Effector CD8-positive, alpha-beta T cell (primary cell): ENCODE measurements around the gene GNG13.
"Not testable (repeated sequence)": the region's sequence is repeated elsewhere in the genome, so short reads cannot be mapped to it uniquely, and the experiment has no call there.

ENCODE experiments used
- DNase-seq: peaks from one replicate; lab custom pipeline; 2025; lab: John Stamatoyannopoulos, UW

GNG13 gene

DNA sequence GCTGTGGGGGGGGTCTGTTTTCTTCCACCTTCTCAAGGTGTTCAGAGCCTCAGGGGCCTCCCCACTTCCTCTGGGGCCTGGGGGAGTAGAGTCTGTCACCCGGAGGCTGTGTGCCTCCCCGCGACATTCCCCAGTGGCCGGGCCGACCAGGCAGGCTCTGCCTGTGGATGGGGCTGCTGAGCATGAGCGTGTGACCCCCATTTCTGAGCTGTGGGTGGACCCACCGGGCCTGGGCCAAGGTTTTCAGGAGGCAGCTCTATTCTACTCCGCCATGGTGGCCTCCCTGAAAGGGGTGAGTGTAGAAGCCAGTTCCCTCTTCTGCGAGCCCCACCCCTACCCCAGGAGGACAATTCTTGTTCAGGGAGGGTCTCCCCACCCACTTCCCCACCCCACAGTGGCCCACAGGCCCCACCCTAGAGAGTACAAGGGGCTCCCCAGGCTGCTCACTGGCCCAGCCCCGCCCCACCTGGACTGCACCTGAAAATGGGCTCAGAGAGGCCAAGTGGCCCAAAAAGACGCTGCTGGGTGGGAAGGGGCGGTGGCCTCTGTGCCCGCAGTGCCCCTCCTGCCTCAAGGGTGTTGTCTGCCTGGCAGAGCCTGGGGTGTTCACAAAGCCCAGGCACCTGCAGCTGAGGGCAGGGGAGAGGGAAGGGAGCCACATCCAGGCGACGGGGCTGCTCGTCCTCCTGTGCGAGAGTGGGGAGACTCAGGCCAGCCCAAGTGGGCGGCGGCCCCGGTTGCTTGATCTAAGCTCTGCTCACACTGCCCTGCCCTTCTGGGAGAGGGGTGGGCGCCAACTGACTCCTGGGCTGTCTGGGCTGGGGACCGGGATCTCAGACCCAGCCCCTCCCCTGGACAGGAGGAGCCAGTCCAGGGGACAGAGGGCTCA lies 38.7 kb downstream of the GNG13 start:
- DNase-seq = no peak

DNA sequence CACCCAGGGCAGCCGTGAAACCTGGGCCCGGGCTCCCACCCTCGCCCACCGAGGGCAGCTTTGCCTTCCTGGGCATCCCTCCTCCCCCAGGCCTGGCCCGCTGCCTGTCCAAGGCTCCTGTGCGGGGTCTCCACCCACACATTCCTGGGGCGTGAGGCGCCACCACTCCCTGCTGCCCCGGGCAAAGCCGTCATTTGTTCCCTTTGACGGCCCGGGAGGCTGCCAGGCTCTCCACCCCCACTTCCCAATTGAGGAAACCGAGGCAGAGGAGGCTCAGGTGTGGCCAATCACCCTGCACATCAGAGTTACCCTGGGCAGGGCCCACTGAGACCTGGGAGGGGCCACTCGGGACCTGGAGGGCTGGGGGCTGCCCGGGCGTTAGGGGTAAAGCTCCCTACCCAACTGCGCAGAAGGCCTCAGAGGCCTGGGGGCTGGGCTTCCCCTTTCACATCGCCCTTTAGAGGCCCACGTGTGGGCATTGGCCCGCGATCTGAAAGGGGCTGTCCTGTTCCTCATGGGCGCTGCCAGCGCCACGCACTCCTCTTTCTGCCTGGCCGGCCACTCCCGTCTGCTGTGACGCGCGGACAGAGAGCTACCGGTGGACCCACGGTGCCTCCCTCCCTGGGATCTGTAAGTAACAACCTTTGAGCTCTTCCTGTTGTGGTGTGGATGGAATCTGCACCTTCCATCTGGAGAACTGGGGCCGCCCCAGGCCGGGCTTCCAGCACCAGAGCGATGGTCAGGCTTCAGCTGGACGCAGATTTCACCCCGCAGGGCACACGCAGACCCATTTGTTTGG lies 39.8 kb downstream of the GNG13 start, which contains the start of gene MSLN:
Gene MSLN (plus strand): TSS at position 190 of the 799 bp plus-strand sequence. CDS start 1,947 bp downstream, outside the sequence.
- no peak for DNase-seq

DNA sequence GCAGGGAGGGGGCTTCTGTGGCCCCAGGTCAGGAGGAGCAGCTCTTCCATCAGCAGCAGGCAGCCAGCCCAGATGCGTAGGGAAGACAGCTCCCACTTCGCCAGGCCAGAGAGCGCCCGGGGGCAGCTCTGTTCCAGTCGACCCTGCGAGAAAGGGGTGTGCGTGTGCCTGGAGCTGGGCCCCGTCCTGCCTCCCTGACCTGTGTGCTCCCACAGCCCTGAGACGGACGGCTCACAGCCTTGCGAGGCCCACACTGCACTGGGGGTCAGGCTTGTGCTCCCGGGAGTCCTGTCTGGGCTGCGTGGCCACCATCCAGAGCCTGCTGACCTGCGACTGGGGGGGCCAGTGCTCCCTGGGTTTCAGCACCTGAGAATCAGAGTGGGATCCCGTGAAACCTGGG lies 40.5 kb downstream of the GNG13 start:
- no peak for DNase-seq

DNA sequence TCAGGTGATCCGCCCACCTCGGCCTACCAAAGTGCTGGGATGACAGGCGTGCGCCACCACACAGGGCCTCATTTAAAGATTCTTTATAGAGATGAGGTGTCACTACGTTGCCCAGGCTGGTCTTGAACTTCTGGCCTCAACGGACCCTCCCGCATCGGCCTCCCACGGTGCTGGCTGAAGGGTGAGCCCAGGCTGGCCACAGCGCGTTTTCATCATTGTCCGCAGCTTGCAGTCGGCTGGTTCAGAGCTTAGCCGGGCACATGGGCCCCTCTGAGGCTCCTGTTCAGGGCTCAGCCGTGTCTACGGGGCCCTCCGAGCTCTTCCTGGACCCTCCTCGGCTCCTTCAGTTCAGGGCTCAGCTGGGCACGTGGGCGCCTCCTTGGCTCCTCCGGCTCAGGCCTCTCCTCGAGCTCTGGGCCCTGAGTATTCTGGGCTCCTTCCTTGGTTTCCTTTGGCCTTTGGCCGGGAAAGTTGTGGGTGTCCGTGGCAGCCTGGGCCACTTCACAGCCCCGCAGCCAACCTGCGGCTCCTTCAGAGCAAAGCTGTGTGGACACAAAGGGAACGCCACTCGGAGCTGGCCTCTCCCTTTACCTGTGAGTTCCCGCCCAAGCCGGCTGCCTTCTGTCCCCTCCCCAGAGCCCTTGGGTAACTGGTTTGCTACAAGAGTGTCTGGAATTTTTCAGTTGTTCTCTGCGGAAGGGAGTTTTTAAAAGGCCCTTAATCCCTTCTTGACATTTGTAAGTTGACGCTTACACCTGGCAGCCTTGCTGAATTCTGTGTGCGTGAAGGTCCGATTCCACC lies 41.2 kb downstream of the GNG13 start:
- no peak for DNase-seq

DNA sequence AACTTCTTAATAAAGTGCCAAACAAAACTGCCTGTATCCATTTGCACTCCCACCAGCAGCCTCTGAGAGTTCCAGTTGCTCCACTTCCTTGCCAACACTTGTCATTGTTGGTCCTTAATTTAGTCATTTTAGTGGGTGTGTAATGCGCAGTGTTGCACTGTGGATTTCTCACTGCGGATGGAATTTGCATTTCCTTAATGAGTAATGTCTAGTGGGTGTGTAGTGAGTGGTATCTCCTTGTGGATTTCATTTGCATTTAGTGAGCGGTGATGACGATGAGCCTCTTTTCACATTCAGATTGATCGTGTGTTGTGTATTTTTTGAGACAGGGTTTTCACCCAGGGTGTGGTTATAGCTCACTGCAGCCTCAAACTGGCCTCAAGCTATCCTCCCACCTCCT lies 44.1 kb downstream of the GNG13 start:
- no peak for DNase-seq

DNA sequence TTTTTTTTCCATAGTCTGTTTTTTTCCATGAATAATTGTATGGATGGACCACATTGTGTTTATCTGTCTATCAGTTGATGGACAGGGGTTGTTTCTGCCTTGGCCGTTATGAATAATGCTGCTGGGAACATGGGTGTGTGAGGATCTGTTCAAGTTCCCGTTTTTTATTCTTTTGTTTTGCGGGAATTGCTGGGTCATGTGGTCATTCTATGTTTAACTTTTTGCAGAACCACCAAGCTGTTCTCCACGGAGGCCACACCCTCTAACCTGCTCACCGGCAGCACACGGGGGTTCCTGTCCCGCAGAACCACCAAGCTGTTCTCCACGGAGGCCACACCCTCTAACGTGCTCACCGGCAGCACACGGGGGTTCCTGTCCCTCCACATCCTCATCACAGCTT lies 45.9 kb downstream of the GNG13 start:
- DNase-seq = no peak

DNA sequence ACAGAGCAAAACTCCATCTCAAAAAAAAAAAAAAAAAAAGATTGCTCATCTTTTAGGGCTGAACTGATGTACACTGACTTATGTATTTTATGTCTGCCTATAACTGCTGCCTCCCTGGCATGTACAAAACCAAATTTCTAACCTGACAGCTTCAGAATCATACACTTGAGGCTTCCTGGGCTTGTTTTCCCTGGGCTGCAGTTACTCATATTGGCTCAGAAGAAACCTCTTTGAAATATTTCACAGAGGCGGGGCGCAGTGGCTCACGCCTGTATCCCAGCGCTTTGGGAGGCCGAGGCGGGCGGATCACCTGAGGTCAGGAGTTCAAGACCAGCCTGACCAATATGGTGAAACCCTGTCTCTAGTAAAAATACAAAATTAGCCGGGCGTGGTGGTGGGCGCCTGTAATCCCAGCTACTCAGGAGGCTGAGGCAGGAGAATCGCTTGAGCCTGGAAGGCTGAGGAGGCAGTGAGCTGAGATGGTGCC lies 46.4 kb downstream of the GNG13 start:
- DNase-seq = not testable (repeated sequence)

DNA sequence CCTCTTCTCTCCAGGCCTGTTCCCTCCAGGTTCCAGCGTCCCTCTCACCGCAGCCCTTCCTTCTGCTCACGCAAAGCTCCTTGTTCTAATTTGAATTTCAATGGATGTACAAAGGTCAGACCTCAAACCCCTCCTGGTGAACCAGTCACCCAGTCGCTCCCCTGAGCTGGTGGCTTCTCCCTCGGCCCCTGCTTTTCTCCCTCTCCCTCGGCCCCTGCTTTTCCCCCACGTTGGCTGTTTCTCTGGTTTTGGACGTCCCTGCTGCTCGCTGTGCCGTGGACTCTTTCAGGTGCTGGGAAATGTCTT lies 48.6 kb downstream of the GNG13 start:
- no peak for DNase-seq

DNA sequence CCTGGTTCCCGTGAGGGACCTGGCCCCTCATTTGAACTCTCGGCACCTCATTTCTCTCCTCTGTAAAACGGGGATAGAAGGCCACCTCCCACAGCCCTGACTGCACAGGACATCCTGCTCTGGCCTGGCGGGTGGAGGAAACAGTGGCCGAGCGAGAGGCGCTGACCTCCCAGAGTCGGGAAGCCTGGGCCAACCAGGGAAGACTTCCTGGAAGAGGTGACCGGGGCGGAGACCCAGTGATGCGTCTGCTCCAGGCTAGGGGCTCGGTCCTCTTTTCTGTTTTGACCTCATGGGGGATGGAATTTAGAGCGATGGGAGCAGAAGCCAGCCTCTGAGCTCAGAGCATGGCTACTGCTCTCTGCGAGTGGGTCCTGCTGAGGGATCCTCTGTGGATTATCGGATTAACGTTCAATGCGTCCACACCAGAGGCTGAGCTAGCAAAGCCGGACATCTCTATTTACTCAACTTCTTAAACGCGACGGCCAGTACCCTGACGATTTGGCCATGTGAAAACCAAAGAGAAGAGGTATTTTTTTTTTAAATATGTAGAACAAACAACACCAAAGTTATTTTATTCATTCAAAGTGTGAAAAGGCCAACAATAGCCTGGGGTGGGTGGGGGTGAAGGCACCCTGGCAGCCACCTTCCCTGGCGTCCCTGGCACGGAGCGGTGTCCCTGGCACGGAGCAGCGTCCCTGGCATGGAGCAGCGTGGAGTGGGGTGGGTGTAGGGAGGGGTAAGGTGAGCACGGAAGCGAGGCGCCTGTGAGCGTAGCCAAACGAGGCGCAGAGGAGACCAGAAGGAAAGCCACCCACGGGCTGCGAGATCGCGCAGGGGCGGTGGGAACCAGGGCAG lies 49.2 kb downstream of the GNG13 start:
- no peak for DNase-seq

DNA sequence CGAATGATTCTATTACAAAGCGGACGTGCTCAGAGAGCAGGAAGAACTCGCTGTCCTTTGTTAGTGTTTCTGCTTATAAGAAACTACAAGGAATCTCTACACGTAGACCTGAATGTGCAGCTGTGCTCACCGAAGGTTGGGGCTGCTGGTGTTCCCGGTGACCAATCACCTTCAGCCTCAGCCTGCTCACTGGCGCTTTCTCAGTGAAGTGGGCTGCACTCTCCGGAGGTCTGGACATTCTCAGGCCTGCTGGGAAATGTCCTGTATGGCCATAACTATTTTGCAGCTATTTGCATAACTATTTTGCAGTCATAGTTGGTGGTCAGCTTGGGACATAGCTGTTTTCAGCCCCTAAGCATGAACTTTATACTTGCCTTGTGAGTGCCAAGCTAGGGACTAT lies 50.0 kb downstream of the GNG13 start:
- no peak for DNase-seq

DNA sequence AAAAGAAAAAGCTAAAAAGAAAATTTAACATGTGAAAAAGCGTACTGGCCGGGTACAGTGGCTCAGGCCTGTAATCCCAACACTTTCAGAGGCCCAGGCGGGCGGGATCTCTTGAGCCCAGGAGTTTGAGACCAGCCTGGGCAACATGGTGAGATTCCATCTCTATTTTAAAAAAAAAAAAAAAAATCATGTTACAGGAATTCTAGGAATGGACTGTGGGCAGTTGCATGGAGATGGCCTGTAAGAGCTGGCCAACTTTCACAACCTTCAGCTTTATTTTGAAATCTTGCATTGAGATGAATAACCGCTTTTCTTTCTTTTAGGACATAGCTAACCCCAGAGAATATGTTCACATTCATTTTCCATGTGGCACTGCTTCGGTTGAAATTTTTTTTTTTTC lies 51.5 kb downstream of the GNG13 start:
- DNase-seq = no peak
